ENCODE measurements around the gene NR2E3.

NR2E3 gene

GRCh38 chr15:71801935-71802655, 8.3 kb upstream of the NR2E3 start:
- no peak for TF ChIP-seq CTCF (IDR thresholded peaks at IDR 0.05; ENCODE audit: low read depth, low read length)
- DNase-seq (ENCODE audit: low read depth in 2 of 2): no peak
- H3K4me3 ChIP-seq (replicated peaks in 1 of 2; ENCODE audit: low read depth in 2 of 2, low read length in 2 of 2): no peak overlapping the region

- TF ChIP-seq CTCF (IDR thresholded peaks at IDR 0.05; ENCODE audit: low read depth, low read length): peak; percentile 60
- no peak overlapping the region for H3K4me3 ChIP-seq (replicated peaks in 1 of 2; ENCODE audit: low read depth in 2 of 2, low read length in 2 of 2)
- no peak for DNase-seq (ENCODE audit: low read depth in 2 of 2)
Measured at GRCh38 chr15:71802770-71803169, 7.6 kb upstream of the NR2E3 start.

DNA sequence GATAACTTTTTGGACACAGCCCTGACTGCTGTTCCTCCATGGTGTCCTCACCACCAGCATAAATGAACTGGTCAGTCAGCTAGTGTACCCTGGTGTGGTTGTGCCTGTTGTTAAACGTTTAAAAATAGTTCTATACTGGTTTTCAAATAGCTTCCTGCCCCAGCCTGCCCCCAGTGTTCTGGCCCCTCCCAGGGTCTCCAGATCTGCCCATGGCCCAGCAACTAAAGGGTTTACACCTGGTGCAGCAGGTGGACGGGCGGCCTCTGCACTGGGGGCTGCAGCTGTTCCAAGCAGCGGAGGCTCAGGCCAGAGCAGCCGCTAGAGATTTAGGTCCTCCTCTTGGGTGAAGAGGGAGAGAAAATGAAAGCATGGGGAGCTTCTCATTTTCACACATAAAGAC, 6.1 kb upstream of the NR2E3 start:
- no peak for DNase-seq (ENCODE audit: low read depth in 2 of 2)
- no peak for TF ChIP-seq CTCF (IDR thresholded peaks at IDR 0.05; ENCODE audit: low read depth, low read length)
- H3K4me3 ChIP-seq (replicated peaks in 1 of 2; ENCODE audit: low read depth in 2 of 2, low read length in 2 of 2): no peak overlapping the region

DNA sequence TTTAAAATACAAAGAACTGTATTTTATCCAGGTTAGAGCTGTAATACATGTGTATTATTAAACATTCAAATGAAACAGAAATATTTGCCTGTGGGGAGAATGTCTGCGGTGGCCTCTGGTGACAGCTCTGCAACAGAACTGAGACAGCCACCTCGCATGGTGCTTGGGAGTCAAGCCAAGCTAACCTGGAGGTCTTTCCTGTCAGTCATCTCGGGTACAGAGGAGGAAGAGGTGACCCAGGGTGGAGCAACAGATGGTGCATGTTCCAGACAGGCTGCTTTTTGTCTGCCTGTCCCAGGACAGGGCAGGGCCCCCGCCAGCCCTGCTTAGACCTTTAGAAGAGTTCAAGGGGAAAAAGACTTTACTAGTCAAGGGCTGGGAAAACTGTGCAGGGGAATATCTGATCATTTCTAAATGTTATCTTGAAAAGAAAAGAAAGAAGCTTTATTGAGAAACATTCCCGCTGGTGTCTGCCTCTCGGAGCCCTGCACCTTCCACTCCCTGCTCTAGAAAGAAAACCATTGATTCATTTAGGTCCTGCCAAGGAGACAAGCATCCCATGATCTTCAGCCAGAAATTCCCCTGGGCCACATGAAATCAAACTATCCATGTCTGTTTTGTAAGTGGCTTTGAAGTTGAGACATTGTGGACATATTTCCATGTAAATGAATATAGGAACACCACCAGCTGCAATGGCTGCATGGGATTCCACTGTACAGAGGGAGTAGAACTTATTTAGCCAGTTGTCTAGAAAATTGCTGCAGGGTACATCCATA, 5.5 kb upstream of the NR2E3 start:
- no peak for TF ChIP-seq CTCF (IDR thresholded peaks at IDR 0.05; ENCODE audit: low read depth, low read length)
- no peak for DNase-seq (ENCODE audit: low read depth in 2 of 2)
- H3K4me3 ChIP-seq (replicated peaks in 1 of 2; ENCODE audit: low read depth in 2 of 2, low read length in 2 of 2): no peak overlapping the region

- no peak overlapping the region for H3K4me3 ChIP-seq (replicated peaks in 1 of 2; ENCODE audit: low read depth in 2 of 2, low read length in 2 of 2)
- TF ChIP-seq CTCF (IDR thresholded peaks at IDR 0.05; ENCODE audit: low read depth, low read length): no peak
- peak; percentile 51 to 63 for DNase-seq (ENCODE audit: low read depth in 2 of 2)
Measured at GRCh38 chr15:71806452-71806931, 3.9 kb upstream of the NR2E3 start.

GRCh38 chr15:71807125-71807629, 3.2 kb upstream of the NR2E3 start:
- no peak for DNase-seq (ENCODE audit: low read depth in 2 of 2)
- TF ChIP-seq CTCF (IDR thresholded peaks at IDR 0.05; ENCODE audit: low read depth, low read length): no peak
- H3K4me3 ChIP-seq (replicated peaks in 1 of 2; ENCODE audit: low read depth in 2 of 2, low read length in 2 of 2): no peak overlapping the region
